Measurements from ENCODE around the gene SLC16A10.

The SLC16A10 gene

GRCh38 chr6:111105578-111105977 lies 18.3 kb downstream of the SLC16A10 start:
- Histone ChIP-seq H3K4me3 (IDR thresholded peaks at IDR 0.05; ENCODE audit: insufficient read depth, low read depth, low read length) (no peak overlapping the region), H2AFZ (ENCODE audit: low read depth) (no peak overlapping the region), H3K36me3 (ENCODE audit: insufficient read depth) (no peaks in the 10 kb centered on the region), H4K20me1 (ENCODE audit: insufficient read depth) (no peaks in the 10 kb centered on the region), H3K4me1 (ENCODE audit: low read depth, poor library complexity, severe bottlenecking) (no peaks in the 10 kb centered on the region), H3K27me3 (ENCODE audit: insufficient read depth, low read depth) (no peaks in the 10 kb centered on the region), H3K27ac (no peak overlapping the region), H3K79me2 (ENCODE audit: insufficient read depth, low read depth) (no peaks in the 10 kb centered on the region), H3K9ac (no peak overlapping the region), H3K4me2 (no peak overlapping the region)
- no peak for TF ChIP-seq CTCF (conservative IDR thresholded peaks at IDR 0.05; ENCODE audit: low read depth, low read length)

- no peak overlapping the region for H2AFZ ChIP-seq (ENCODE audit: low read depth)
- TF ChIP-seq CTCF (conservative IDR thresholded peaks at IDR 0.05; ENCODE audit: low read depth, low read length) = no peak
- no peaks in the 10 kb centered on the region for H3K36me3 ChIP-seq (ENCODE audit: insufficient read depth)
- no peak overlapping the region for H3K4me3 ChIP-seq (IDR thresholded peaks at IDR 0.05; ENCODE audit: insufficient read depth, low read depth, low read length)
- no peak overlapping the region for H3K4me2 ChIP-seq
- H3K9ac ChIP-seq = no peak overlapping the region
- H4K20me1 ChIP-seq (ENCODE audit: insufficient read depth) = no peaks in the 10 kb centered on the region
- no peak overlapping the region for H3K27ac ChIP-seq
- no peaks in the 10 kb centered on the region for H3K79me2 ChIP-seq (ENCODE audit: insufficient read depth, low read depth)
- no peaks in the 10 kb centered on the region for H3K27me3 ChIP-seq (ENCODE audit: insufficient read depth, low read depth)
- no peaks in the 10 kb centered on the region for H3K4me1 ChIP-seq (ENCODE audit: low read depth, poor library complexity, severe bottlenecking)
Measured at GRCh38 chr6:111107589-111107988, 20.3 kb downstream of the SLC16A10 start.

GRCh38 chr6:111110036-111110435 lies 22.7 kb downstream of the SLC16A10 start:
- no peak overlapping the region for H3K4me3 ChIP-seq (IDR thresholded peaks at IDR 0.05; ENCODE audit: insufficient read depth, low read depth, low read length)
- no peaks in the 10 kb centered on the region for H3K79me2 ChIP-seq (ENCODE audit: insufficient read depth, low read depth)
- H3K4me1 ChIP-seq (ENCODE audit: low read depth, poor library complexity, severe bottlenecking) = no peaks in the 10 kb centered on the region
- H2AFZ ChIP-seq (ENCODE audit: low read depth) = no peak overlapping the region
- H3K27ac ChIP-seq = no peak overlapping the region
- H3K27me3 ChIP-seq (ENCODE audit: insufficient read depth, low read depth) = no peaks in the 10 kb centered on the region
- no peaks in the 10 kb centered on the region for H3K36me3 ChIP-seq (ENCODE audit: insufficient read depth)
- H3K4me2 ChIP-seq = no peak overlapping the region
- H3K9ac ChIP-seq = no peak overlapping the region
- no peak for TF ChIP-seq CTCF (conservative IDR thresholded peaks at IDR 0.05; ENCODE audit: low read depth, low read length)
- H4K20me1 ChIP-seq (ENCODE audit: insufficient read depth) = no peaks in the 10 kb centered on the region

- H3K9ac ChIP-seq = no peak overlapping the region
- no peaks in the 10 kb centered on the region for H3K36me3 ChIP-seq (ENCODE audit: insufficient read depth)
- H2AFZ ChIP-seq (ENCODE audit: low read depth) = no peak overlapping the region
- H3K27ac ChIP-seq = no peak overlapping the region
- H3K79me2 ChIP-seq (ENCODE audit: insufficient read depth, low read depth) = no peaks in the 10 kb centered on the region
- no peaks in the 10 kb centered on the region for H3K27me3 ChIP-seq (ENCODE audit: insufficient read depth, low read depth)
- no peak overlapping the region for H3K4me3 ChIP-seq (IDR thresholded peaks at IDR 0.05; ENCODE audit: insufficient read depth, low read depth, low read length)
- no peak for TF ChIP-seq CTCF (conservative IDR thresholded peaks at IDR 0.05; ENCODE audit: low read depth, low read length)
- no peaks in the 10 kb centered on the region for H3K4me1 ChIP-seq (ENCODE audit: low read depth, poor library complexity, severe bottlenecking)
- H3K4me2 ChIP-seq = no peak overlapping the region
- H4K20me1 ChIP-seq (ENCODE audit: insufficient read depth) = no peaks in the 10 kb centered on the region
Measured at GRCh38 chr6:111113336-111114086, 26.2 kb downstream of the SLC16A10 start.
